ENCODE measurements around the gene DPP4.

Gene DPP4

DNA sequence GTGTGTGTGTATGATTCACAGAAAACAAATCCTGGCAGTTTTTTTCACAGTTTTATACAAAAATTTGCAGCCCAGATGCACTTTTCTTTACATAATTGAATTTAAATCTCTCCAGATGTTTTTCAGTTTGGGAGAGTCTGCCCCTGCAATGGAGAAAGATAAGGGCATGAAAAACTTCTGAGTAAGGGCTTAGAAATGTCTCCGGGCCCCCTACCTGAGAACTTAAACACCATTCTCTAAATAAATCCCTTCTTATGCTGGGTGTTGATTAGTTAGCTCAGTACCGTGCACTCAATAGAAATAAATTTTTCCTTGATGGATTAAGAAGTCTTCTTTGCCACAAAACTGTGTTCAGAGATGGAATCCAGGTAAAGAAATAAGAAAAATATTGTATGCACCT is 64.5 kb downstream of the DPP4 start (continued):
- TF ChIP-seq ZNF211 (tag by site-specific recombination; IDR thresholded peaks at IDR 0.05; ENCODE audit: low read depth) (no peak), ZNF677 (tag by site-specific recombination; IDR thresholded peaks at IDR 0.05) (no peak), ZFHX2 (tag by site-specific recombination; conservative IDR thresholded peaks at IDR 0.05) (no peak), TCF7L2 (IDR thresholded peaks at IDR 0.05; ENCODE audit: borderline replicate concordance, low read depth, low read length) (no peak), ZNF701 (tag by site-specific recombination; IDR thresholded peaks at IDR 0.05) (no peak)
- TF ChIP-seq, protein P1, sequence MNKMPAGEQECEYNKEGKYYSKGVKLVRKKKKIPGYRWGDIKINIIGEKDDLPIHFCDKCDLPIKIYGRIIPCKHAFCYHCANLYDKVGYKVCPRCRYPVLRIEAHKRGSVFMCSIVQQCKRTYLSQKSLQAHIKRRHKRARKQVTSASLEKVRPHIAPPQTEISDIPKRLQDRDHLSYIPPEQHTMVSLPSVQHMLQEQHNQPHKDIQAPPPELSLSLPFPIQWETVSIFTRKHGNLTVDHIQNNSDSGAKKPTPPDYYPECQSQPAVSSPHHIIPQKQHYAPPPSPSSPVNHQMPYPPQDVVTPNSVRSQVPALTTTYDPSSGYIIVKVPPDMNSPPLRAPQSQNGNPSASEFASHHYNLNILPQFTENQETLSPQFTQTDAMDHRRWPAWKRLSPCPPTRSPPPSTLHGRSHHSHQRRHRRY (tag by site-specific recombination; IDR thresholded peaks at IDR 0.05) = no peak

DNA sequence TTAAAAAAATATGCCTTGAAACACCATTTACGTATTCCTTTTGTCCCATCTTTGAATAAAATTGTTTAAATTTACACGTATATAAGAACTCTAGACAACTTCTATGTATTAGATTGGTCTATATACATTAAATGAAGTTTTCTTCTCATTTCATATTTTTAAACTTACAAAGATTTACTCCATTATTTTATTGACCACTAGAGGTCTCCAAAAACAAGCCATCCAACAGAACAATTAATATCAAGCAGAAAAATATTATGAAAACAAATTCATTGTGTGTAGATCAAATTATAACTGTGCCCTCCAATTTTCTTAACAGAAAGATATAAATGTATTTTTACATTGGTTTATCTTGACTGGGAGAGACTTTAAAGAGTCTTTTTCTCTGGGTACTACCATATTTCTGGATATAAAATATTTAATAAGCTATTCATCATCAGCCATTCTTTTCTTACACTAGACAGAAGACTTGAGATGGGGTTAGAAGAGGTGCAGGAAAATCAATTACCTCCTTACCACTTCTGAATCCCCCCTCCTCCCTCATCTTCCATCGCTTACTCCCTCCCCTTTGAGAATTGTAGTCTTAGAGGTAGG is 66.5 kb downstream of the DPP4 start:
- no peak for TF ChIP-seq GLIS1 (tag by site-specific recombination; IDR thresholded peaks at IDR 0.05)
- TF ChIP-seq, protein P2, sequence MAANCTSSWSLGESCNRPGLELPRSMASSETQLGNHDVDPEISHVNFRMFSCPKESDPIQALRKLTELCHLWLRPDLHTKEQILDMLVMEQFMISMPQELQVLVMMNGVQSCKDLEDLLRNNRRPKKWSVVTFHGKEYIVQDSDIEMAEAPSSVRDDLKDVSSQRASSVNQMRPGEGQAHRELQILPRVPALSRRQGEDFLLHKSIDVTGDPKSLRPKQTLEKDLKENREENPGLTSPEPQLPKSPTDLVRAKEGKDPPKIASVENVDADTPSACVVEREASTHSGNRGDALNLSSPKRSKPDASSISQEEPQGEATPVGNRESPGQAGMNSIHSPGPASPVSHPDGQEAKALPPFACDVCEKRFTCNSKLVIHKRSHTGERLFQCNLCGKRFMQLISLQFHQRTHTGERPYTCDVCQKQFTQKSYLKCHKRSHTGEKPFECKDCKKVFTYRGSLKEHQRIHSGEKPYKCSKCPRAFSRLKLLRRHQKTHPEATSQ (tag by site-specific recombination; IDR thresholded peaks at IDR 0.05) = no peak
- TF ChIP-seq, protein P3, sequence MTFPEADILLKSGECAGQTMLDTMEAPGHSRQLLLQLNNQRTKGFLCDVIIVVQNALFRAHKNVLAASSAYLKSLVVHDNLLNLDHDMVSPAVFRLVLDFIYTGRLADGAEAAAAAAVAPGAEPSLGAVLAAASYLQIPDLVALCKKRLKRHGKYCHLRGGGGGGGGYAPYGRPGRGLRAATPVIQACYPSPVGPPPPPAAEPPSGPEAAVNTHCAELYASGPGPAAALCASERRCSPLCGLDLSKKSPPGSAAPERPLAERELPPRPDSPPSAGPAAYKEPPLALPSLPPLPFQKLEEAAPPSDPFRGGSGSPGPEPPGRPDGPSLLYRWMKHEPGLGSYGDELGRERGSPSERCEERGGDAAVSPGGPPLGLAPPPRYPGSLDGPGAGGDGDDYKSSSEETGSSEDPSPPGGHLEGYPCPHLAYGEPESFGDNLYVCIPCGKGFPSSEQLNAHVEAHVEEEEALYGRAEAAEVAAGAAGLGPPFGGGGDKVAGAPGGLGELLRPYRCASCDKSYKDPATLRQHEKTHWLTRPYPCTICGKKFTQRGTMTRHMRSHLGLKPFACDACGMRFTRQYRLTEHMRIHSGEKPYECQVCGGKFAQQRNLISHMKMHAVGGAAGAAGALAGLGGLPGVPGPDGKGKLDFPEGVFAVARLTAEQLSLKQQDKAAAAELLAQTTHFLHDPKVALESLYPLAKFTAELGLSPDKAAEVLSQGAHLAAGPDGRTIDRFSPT (tag by site-specific recombination; IDR thresholded peaks at IDR 0.05) = no peak
- 0 out of 2 replicates have a peak, but pooled peaks have one; percentile 5 for TF ChIP-seq ZNF654 (tag by site-specific recombination; IDR thresholded peaks at IDR 0.05; ENCODE audit: low read depth)
- TF ChIP-seq ZFHX2 (tag by site-specific recombination; conservative IDR thresholded peaks at IDR 0.05) = no peak
- TF ChIP-seq, protein P4, sequence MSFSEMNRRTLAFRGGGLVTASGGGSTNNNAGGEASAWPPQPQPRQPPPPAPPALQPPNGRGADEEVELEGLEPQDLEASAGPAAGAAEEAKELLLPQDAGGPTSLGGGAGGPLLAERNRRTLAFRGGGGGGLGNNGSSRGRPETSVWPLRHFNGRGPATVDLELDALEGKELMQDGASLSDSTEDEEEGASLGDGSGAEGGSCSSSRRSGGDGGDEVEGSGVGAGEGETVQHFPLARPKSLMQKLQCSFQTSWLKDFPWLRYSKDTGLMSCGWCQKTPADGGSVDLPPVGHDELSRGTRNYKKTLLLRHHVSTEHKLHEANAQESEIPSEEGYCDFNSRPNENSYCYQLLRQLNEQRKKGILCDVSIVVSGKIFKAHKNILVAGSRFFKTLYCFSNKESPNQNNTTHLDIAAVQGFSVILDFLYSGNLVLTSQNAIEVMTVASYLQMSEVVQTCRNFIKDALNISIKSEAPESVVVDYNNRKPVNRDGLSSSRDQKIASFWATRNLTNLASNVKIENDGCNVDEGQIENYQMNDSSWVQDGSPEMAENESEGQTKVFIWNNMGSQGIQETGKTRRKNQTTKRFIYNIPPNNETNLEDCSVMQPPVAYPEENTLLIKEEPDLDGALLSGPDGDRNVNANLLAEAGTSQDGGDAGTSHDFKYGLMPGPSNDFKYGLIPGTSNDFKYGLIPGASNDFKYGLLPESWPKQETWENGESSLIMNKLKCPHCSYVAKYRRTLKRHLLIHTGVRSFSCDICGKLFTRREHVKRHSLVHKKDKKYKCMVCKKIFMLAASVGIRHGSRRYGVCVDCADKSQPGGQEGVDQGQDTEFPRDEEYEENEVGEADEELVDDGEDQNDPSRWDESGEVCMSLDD (tag by site-specific recombination; IDR thresholded peaks at IDR 0.05) = no peak
- TF ChIP-seq ZNF37A (tag by site-specific recombination; IDR thresholded peaks at IDR 0.05) = no peak
- no peak for TF ChIP-seq KLF9 (tag by site-specific recombination; IDR thresholded peaks at IDR 0.05; ENCODE audit: low read depth)
- no peak overlapping the region for H3K27ac ChIP-seq (ENCODE audit: extremely low read depth, low read depth, low read length)
- no peaks in the 10 kb centered on the region for H3K9me3 ChIP-seq (ENCODE audit: control insufficient read depth, insufficient read depth, low read depth, low read length)
- CTCF ChIA-PET = interaction anchor here (0.6 to 2.2 kb wide), 9 partner anchors 11 to 137 kb away, joined by 3 to 7 read pairs (median 4); no protein-coding TSS in a partner anchor
- POLR2A ChIA-PET = no interaction called here
- no peaks in the 10 kb centered on the region for H3K36me3 ChIP-seq (ENCODE audit: control insufficient read depth in 2 of 2, insufficient read depth in 1 of 2, low read length in 2 of 2)
- H3K4me1 ChIP-seq (ENCODE audit: control insufficient read depth, insufficient read depth, low read length) = no peaks in the 10 kb centered on the region
- no peak overlapping the region for H3K4me3 ChIP-seq (ENCODE audit: low read depth, low read length)

DNA sequence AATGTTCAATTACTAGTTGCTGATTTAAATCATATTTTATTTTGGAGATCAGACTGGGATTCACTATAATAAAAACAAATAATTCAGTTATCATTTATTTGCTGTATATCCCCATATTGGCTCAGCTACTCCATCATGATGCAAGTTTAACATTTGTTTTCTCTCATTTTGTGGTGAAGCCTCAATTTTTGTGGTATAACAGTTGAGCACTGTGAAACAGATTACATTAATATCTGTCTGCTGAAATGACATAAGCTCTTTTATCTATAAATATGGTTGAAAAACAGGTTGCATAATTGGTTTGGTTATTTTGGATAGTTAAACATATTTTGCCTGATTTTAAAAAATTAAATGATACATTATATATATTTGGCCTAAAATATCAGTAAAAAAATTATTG is 67.7 kb downstream of the DPP4 start:
- Histone ChIP-seq H3K36me3 (ENCODE audit: control insufficient read depth in 2 of 2, insufficient read depth in 1 of 2, low read length in 2 of 2) (no peaks in the 10 kb centered on the region), H3K27ac (ENCODE audit: extremely low read depth, low read depth, low read length) (no peak overlapping the region), H3K9me3 (ENCODE audit: control insufficient read depth, insufficient read depth, low read depth, low read length) (no peaks in the 10 kb centered on the region), H3K4me3 (ENCODE audit: low read depth, low read length) (no peak overlapping the region), H3K4me1 (ENCODE audit: control insufficient read depth, insufficient read depth, low read length) (no peaks in the 10 kb centered on the region)
- CTCF ChIA-PET = interaction anchor here (0.7 to 2.2 kb wide), 3 partner anchors 10 to 15 kb away, joined by 3 to 7 read pairs (median 5); no protein-coding TSS in a partner anchor
- TF ChIP-seq ZNF146 (tag by site-specific recombination; IDR thresholded peaks at IDR 0.05) = no peak
- TF ChIP-seq REPIN1 (tag by site-specific recombination; IDR thresholded peaks at IDR 0.05; ENCODE audit: low read depth) = no peak
- TF ChIP-seq, protein P3 (tag by site-specific recombination; IDR thresholded peaks at IDR 0.05) = no peak
- no peak for TF ChIP-seq ZNF600 (tag by site-specific recombination; IDR thresholded peaks at IDR 0.05)
- TF ChIP-seq ZNF274 (IDR thresholded peaks at IDR 0.05; ENCODE audit: low read length) = no peak
- no peak for TF ChIP-seq ZNF274 (tag by site-specific recombination; IDR thresholded peaks at IDR 0.05; ENCODE audit: borderline replicate concordance)
- TF ChIP-seq ZNF366 (tag by site-specific recombination; conservative IDR thresholded peaks at IDR 0.05) = no peak
- TF ChIP-seq GLI4 (tag by site-specific recombination; IDR thresholded peaks at IDR 0.05) = no peak
- TF ChIP-seq ZNF658 (tag by site-specific recombination; IDR thresholded peaks at IDR 0.05) = no peak
- TF ChIP-seq ZSCAN30 (tag by site-specific recombination; IDR thresholded peaks at IDR 0.05) = no peak
- POLR2A ChIA-PET = no interaction called here

All from HEK293 (cell line).